ENCODE results near the gene ABCC6. TPM values are rescaled to one million over a fixed set of nuclear protein-coding genes. Genes with fewer than 3 reads are reported as not detected.
"Not testable (repeated sequence)": the region's sequence is repeated elsewhere in the genome, so short reads cannot be mapped to it uniquely, and the experiment has no call there.

Gene ABCC6
- total and polyA plus RNA-seq, 3 donors from 2014 or later, result 0.87 to 1.5 (median 1.0) TPM

DNA sequence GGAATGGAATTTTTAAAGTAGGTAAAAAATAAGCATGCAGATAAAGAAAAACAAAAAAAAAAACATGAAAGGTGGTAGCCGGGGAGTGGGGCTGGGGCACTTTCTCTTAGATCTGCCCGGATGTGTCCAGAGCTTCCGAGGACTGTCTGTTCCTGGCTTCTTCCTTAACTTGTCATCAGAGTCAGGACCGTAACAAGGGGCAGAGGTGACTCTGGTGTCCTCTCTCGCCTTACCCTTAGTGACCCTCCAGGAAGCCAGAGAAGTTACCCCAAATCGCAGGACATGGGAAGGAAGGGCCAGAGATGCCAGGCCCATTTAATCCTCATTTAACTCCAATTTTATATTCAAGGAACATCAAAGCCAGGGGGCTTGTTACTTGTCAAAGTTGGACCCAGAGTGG lies 115.5 kb downstream of the ABCC6 start:
- no peaks in the 10 kb centered on the region for H3K36me3 ChIP-seq (ENCODE audit: low read depth, missing control alignments)
- H3K4me1 ChIP-seq, result no peaks in the 10 kb centered on the region
- intact Hi-C loops (cut with DNase I; ENCODE audit: low total_unique reads), result no loop called here
- H3K27me3 ChIP-seq, result no peaks in the 10 kb centered on the region
- H3K4me3 ChIP-seq, result no peak overlapping the region
- no peaks in the 10 kb centered on the region for H3K9me3 ChIP-seq
- DNase-seq, result no peak
- 49 to 53% methylated on average over 6 of the region's 6 CpGs for whole genome bisulfite sequencing, 2 donors
- H3K27ac ChIP-seq, result peak overlapping the region in 1 of 2 donors; percentile 44
- TF ChIP-seq, protein P1, sequence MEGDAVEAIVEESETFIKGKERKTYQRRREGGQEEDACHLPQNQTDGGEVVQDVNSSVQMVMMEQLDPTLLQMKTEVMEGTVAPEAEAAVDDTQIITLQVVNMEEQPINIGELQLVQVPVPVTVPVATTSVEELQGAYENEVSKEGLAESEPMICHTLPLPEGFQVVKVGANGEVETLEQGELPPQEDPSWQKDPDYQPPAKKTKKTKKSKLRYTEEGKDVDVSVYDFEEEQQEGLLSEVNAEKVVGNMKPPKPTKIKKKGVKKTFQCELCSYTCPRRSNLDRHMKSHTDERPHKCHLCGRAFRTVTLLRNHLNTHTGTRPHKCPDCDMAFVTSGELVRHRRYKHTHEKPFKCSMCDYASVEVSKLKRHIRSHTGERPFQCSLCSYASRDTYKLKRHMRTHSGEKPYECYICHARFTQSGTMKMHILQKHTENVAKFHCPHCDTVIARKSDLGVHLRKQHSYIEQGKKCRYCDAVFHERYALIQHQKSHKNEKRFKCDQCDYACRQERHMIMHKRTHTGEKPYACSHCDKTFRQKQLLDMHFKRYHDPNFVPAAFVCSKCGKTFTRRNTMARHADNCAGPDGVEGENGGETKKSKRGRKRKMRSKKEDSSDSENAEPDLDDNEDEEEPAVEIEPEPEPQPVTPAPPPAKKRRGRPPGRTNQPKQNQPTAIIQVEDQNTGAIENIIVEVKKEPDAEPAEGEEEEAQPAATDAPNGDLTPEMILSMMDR (IDR thresholded peaks at IDR 0.05), result no peak
- TF ChIP-seq POLR2A (IDR thresholded peaks at IDR 0.05), result no peak

DNA sequence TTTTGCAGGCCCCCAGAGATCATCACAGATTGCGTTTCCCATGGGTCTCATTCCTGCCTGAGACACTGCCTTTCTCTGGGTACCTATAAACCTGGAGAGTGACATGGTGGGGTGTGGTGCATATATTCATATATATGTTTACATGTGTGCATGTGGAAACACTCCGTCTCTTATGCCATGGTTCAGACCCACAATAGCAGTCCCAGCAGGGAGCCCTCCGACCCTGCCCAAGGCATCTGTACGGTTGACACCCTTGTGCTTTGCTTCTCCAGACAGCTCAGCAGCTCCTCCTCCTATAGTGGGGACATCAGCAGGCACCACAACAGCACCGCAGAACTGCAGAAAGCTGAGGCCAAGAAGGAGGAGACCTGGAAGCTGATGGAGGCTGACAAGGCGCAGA lies 116.8 kb downstream of the ABCC6 start:
- no peak for DNase-seq
- Histone ChIP-seq H3K36me3 (ENCODE audit: low read depth, missing control alignments) (no peaks in the 10 kb centered on the region), H3K27me3 (no peaks in the 10 kb centered on the region), H3K4me1 (no peaks in the 10 kb centered on the region), H3K27ac (no peak overlapping the region), H3K4me3 (no peak overlapping the region), H3K9me3 (no peaks in the 10 kb centered on the region)
- TF ChIP-seq, protein P1 (IDR thresholded peaks at IDR 0.05), result no peak
- TF ChIP-seq POLR2A (IDR thresholded peaks at IDR 0.05), result no peak
- intact Hi-C loops (cut with DNase I; ENCODE audit: low total_unique reads), result no loop called here
- 88 to 97% methylated on average over 6 of the region's 6 CpGs for WGBS, 2 donors

DNA sequence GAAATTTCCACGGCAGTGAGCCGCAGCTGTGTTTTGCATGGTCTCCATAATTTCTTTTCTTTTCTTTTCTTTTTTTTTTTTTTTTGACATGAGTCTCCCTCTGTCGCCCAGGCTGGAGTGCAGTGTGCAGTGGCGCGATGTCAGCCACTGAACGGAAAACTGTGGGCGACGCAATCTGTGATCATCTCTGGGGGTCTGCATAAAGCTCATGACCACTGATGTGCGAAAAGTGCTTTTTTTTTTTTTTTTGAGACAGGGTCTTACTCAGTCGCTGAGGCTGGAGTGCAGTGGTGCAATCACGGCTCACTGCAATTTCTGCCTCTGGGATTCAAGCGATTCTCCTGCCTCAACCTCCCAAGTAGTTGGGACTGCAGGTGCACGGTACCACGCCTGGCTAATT lies 117.6 kb downstream of the ABCC6 start:
- Histone ChIP-seq H3K27me3 (no peaks in the 10 kb centered on the region), H3K4me3 (no peak overlapping the region), H3K9me3 (no peaks in the 10 kb centered on the region), H3K4me1 (no peaks in the 10 kb centered on the region), H3K27ac (no peak overlapping the region), H3K36me3 (ENCODE audit: low read depth, missing control alignments) (no peaks in the 10 kb centered on the region)
- no peak for DNase-seq
- intact Hi-C loops (cut with DNase I; ENCODE audit: low total_unique reads), result no loop called here
- 86% methylated on average over 14 of the region's 14 CpGs for WGBS, 2 donors
- TF ChIP-seq, protein P1 (IDR thresholded peaks at IDR 0.05), result no peak
- TF ChIP-seq POLR2A (IDR thresholded peaks at IDR 0.05), result no peak

DNA sequence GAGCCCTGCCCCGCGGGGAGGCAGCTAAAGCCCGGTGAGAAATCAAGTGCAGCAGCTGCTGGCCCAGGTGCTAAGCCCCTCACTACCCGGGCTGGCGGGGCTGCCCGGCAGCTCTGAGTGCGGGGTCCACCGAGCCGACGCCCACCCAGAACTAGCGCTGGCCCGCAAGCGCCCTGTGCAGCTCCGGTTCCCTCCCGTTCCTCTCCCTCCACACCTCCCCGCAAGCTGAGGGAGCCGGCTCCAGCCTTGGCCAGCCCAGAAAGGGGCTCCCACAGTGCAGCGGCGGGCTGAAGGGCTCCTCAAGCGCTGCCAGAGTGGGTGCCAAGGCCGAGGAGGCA lies 118.5 kb downstream of the ABCC6 start:
- H3K4me1 ChIP-seq, H3K27ac ChIP-seq: not testable (repeated sequence)

DNA sequence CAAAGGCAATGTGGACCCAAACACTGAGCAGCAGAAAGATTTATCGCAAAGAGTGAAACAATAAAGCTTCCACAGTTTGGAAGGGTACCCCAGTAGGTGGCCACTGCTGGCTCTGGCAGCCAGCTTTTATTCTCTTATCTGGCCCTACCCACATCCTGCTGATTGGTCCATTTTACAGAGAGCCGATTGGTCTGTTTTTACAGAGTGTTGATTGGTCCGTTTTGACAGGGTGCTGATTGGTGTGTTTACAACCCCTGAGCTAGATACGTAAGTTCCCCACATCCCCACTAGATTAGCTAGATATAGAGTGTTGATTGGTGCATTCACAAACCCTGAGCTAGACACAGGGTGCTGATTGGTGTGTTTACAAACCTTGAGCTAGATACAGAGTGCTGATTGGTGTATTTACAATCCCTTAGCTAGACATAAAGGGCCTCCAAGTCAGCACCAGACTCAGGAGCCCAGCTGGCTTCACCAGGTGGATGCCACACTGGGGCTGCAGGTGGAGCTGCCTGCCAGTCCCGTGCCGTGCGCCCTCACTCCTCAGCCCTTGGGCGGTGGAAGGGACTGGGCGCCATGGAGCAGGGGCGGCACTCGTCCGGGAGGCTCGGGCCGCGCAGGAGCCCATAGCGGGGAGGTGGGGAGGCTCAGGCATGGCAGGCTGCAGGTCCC lies 119.0 kb downstream of the ABCC6 start:
- H3K27me3 ChIP-seq; H3K4me1 ChIP-seq; H3K27ac ChIP-seq; intact Hi-C loops (cut with DNase I; ENCODE audit: low total_unique reads); H3K9me3 ChIP-seq; DNase-seq; H3K36me3 ChIP-seq (ENCODE audit: low read depth, missing control alignments): not testable (repeated sequence)
- H3K4me3 ChIP-seq, result peak overlapping the region in 1 of 2 donors; percentile 17
- 77 to 85% methylated on average over 13 to 16 of the region's 16 CpGs for WGBS, 2 donors

More for the DNA sequence above, 118.5 kb downstream of the ABCC6 start:
- intact Hi-C loops (cut with DNase I; ENCODE audit: low total_unique reads); H3K9me3 ChIP-seq; DNase-seq; H3K36me3 ChIP-seq (ENCODE audit: low read depth, missing control alignments); H3K27me3 ChIP-seq: not testable (repeated sequence)
- H3K4me3 ChIP-seq, result peak overlapping the region in 1 of 2 donors; percentile 17
- WGBS, 2 donors, result 84 to 92% methylated on average over 5 to 21 of the region's 21 CpGs

DNA sequence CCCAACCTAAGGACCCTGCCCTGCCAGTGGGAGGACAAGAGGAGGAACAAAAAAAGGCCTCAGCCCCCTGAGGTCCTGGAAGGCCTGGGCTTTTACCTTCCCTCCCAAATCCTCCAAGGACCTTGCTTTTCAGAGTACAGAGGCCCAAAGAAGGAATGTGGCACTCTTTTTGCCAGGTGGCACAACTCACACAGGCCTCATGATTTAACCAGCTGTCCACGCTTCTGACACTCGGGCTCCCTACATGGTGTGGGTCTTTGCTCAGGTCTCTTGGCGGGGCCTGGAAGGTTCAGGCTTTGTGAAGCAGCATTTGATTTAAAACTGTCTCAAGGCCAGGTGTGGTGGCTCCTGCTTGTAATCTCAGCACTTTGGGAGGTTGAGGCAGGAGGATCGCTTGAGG lies 120.6 kb downstream of the ABCC6 start:
- Histone ChIP-seq H3K4me1 (no peaks in the 10 kb centered on the region), H3K9me3 (no peaks in the 10 kb centered on the region), H3K36me3 (ENCODE audit: low read depth, missing control alignments) (no peaks in the 10 kb centered on the region), H3K4me3 (no peak overlapping the region), H3K27ac (no peak overlapping the region), H3K27me3 (no peaks in the 10 kb centered on the region)
- DNase-seq, result no peak
- 99 to 100% methylated on average over 2 to 4 of the region's 4 CpGs for WGBS, 2 donors
- intact Hi-C loops (cut with DNase I; ENCODE audit: low total_unique reads), result no loop called here
- TF ChIP-seq POLR2A (IDR thresholded peaks at IDR 0.05), result no peak
- TF ChIP-seq, protein P1 (IDR thresholded peaks at IDR 0.05), result no peak

Measured in testis (tissue), 3 donors.